Panc1 (cell line): ENCODE data around the gene STAT4. TPM values are rescaled to one million over a fixed set of nuclear protein-coding genes. Genes with fewer than 3 reads are reported as not detected.

ENCODE experiments used
- ATAC-seq: fragments of 200-7000 bp; cut with Tn5 transposase; 2 replicates; pipeline ENCODE4 v1.9.1; 2020; ENCODE audit warnings: mild to moderate bottlenecking, moderate library complexity
- BruUV-seq: library from RNA; stranded (reverse); fragments of 400-500 nt; replicated peaks from 2 replicates; lab custom pipeline; 2021; lab: Mats Ljungman, UMichigan
- CTCF ChIA-PET: fragments of 300-600 bp; sonication (Branson Sonifier 250); formaldehyde crosslinking; loops from one replicate; lab custom pipeline; 2022; ENCODE audit warnings: antibody characterized with exemption; lab: Charles Lee
- POLR2A ChIA-PET: fragments of 300-600 bp; sonication (Branson Sonifier 250); formaldehyde crosslinking; loops from one replicate; lab custom pipeline; 2022; ENCODE audit warnings: antibody characterized with exemption; lab: Charles Lee
- DNase-seq: peaks from one replicate; pipeline ENCODE4 v3.0.0-alpha.2; 2010; ENCODE audit warnings: low read depth, low spot score
- H3K27ac ChIP-seq: 2 replicates; pipeline ENCODE4 v1.5.1; 2011; ENCODE audit warnings: mild to moderate bottlenecking, low read length, inconsistent platforms
- H3K27me3 ChIP-seq: fragments of 200-500 bp; sonication (Bioruptor generic); 2 replicates; pipeline ENCODE4 v1.6.0; 2014; ENCODE audit warnings: low read length, inconsistent platforms; ENCODE audit not compliant: control insufficient read depth, insufficient read depth
- H3K36me3 ChIP-seq: fragments of 200-500 bp; sonication (Bioruptor generic); 2 replicates; pipeline ENCODE4 v1.5.1; 2014; ENCODE audit warnings: inconsistent platforms, mild to moderate bottlenecking, low read length, moderate library complexity; ENCODE audit not compliant: control insufficient read depth, insufficient read depth
- H3K4me1 ChIP-seq: 2 replicates; pipeline ENCODE4 v1.5.1; 2011; ENCODE audit warnings: inconsistent platforms, mild to moderate bottlenecking, low read length, moderate library complexity; ENCODE audit not compliant: control insufficient read depth, insufficient read depth
- H3K4me3 ChIP-seq, 2 experiments: 2 replicates each; pipeline ENCODE4 v1.5.1; 2011 to 2012; ENCODE audit warnings: low read depth in 2 of 2, low read length in 2 of 2, mild to moderate bottlenecking in 2 of 2, inconsistent platforms in 1 of 2, moderate library complexity in 1 of 2
- H3K9me3 ChIP-seq: fragments of 200-500 bp; sonication (Bioruptor generic); 2 replicates; pipeline ENCODE4 v1.5.1; 2014; ENCODE audit warnings: low read depth, mild to moderate bottlenecking, inconsistent platforms, low read length, moderate library complexity; ENCODE audit not compliant: control insufficient read depth, insufficient read depth
- POLR2AphosphoS5 ChIP-seq: IDR thresholded peaks from 2 replicates; pipeline ENCODE4 v1.6.1; 2012; ENCODE audit warnings: mild to moderate bottlenecking, low read depth, low read length, moderate library complexity
- SIN3A ChIP-seq: IDR thresholded peaks from 2 replicates; pipeline ENCODE4 v1.6.1; 2012; ENCODE audit warnings: low read depth, mild to moderate bottlenecking, low read length, moderate library complexity, borderline replicate concordance; ENCODE audit not compliant: insufficient read depth
- TCF7L2 ChIP-seq: IDR thresholded peaks from 2 replicates; pipeline ENCODE4 v1.6.1; 2011; ENCODE audit warnings: mild to moderate bottlenecking, low read depth, low read length, inconsistent platforms
- in situ Hi-C: cut with HindIII; loops from 2 replicates; pipeline ENCODE4 v1.10.0; 2016; ENCODE audit warnings: low sequenced_read_pairs, low pct_unique_long_range_greater_than_20kb
- intact Hi-C: fragments of 100-400 bp; cut with micrococcal nuclease; formaldehyde crosslinking; loops from one replicate; pipeline ENCODE4 v1.10.0; 2022; ENCODE audit not compliant: unreplicated experiment
- total RNA-seq: library from RNA; stranded (reverse); gene quantifications from one replicate; pipeline ENCODE4 v1.2.1, GENCODE V29; 2021; ENCODE audit not compliant: unreplicated experiment
- TF ChIP-seq, protein P1 (sequence below): fragments of 450-650 bp; IDR thresholded peaks from 2 replicates; pipeline ENCODE4 v1.5.1; 2017; ENCODE audit warnings: mild to moderate bottlenecking
- TF ChIP-seq, protein P2 (sequence below), 2 experiments: IDR thresholded peaks; 2 replicates each; pipeline ENCODE4 v1.6.1; 2011 to 2012; ENCODE audit warnings: low read depth in 2 of 2, control low read depth in 1 of 2, low read length in 1 of 2, mild to moderate bottlenecking in 1 of 2, moderate library complexity in 1 of 2; ENCODE audit not compliant: insufficient read depth in 1 of 2

STAT4 gene
- total RNA-seq, 1 experiment from 2014 or later, result 0.05 TPM

DNA sequence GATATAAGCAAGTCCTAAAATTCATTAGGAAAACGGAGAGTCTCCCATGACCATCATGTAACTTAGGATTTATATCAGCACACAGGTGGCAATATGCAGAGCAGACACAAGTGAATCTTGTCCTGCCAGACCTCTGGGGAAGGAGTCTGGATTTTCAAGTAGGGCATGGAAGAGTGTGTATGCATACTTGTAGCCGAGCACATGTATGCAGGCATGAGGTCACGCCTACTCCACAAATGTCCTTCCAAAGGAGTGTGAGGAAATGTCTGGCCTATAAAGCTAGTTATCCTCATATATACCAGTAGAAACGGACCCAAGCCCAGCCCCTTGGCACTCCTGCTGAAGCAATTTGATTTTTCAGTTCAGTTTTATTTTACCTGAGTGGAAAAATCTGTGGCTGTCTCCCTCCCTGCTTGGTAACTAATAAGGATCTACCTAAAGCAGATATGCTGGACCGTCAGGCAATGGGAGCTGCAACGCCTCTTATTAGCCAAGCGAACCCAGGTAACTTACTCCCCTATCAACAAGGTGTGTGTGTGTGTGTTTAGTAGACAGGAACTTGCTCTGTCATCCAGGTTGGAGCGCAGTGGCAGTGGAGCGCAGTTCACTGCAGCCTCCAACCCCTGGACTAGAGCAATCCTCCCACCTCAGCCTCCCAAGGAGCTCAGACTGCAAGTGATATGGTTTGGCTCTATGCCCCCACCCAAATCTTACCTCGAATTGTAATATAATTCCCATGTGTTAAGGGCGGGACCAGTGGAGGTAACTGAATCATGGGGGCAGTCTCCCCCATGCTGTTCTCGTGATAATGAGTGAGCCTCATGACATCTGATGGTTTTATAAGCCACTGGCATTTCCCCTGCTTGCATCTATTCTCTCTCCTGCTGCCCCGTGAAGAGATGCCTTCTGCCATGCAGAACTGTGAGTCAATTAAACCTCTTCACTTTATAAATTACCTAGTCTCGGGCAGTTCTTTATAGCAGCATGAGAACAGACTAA, 139.6 kb downstream of the STAT4 start:
- ATAC-seq (no peak), DNase-seq (no peak)
- no peaks in the 10 kb centered on the region for H3K27me3 ChIP-seq
- H3K4me3 ChIP-seq, result no peak overlapping the region
- peaks cover 38% of the 10 kb centered on the region for H3K36me3 ChIP-seq
- in situ Hi-C loops (no loop called here), intact Hi-C loops (no loop called here)
- no peaks in the 10 kb centered on the region for H3K9me3 ChIP-seq
- TF ChIP-seq, protein P1, sequence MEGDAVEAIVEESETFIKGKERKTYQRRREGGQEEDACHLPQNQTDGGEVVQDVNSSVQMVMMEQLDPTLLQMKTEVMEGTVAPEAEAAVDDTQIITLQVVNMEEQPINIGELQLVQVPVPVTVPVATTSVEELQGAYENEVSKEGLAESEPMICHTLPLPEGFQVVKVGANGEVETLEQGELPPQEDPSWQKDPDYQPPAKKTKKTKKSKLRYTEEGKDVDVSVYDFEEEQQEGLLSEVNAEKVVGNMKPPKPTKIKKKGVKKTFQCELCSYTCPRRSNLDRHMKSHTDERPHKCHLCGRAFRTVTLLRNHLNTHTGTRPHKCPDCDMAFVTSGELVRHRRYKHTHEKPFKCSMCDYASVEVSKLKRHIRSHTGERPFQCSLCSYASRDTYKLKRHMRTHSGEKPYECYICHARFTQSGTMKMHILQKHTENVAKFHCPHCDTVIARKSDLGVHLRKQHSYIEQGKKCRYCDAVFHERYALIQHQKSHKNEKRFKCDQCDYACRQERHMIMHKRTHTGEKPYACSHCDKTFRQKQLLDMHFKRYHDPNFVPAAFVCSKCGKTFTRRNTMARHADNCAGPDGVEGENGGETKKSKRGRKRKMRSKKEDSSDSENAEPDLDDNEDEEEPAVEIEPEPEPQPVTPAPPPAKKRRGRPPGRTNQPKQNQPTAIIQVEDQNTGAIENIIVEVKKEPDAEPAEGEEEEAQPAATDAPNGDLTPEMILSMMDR, result no peak
- TF ChIP-seq, protein P2, sequence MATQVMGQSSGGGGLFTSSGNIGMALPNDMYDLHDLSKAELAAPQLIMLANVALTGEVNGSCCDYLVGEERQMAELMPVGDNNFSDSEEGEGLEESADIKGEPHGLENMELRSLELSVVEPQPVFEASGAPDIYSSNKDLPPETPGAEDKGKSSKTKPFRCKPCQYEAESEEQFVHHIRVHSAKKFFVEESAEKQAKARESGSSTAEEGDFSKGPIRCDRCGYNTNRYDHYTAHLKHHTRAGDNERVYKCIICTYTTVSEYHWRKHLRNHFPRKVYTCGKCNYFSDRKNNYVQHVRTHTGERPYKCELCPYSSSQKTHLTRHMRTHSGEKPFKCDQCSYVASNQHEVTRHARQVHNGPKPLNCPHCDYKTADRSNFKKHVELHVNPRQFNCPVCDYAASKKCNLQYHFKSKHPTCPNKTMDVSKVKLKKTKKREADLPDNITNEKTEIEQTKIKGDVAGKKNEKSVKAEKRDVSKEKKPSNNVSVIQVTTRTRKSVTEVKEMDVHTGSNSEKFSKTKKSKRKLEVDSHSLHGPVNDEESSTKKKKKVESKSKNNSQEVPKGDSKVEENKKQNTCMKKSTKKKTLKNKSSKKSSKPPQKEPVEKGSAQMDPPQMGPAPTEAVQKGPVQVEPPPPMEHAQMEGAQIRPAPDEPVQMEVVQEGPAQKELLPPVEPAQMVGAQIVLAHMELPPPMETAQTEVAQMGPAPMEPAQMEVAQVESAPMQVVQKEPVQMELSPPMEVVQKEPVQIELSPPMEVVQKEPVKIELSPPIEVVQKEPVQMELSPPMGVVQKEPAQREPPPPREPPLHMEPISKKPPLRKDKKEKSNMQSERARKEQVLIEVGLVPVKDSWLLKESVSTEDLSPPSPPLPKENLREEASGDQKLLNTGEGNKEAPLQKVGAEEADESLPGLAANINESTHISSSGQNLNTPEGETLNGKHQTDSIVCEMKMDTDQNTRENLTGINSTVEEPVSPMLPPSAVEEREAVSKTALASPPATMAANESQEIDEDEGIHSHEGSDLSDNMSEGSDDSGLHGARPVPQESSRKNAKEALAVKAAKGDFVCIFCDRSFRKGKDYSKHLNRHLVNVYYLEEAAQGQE (IDR thresholded peaks at IDR 0.05; ENCODE audit: insufficient read depth in 1 of 2, low read depth in 2 of 2, low read length in 1 of 2), result no peak
- no peak for TF ChIP-seq SIN3A
- H3K27ac ChIP-seq, result no peak overlapping the region
- peaks cover 12% of the 10 kb centered on the region for H3K4me1 ChIP-seq
- CTCF ChIA-PET, result no interaction called here
- BruUV-seq, result no TSS peak
- POLR2A ChIA-PET, result no interaction called here

DNA sequence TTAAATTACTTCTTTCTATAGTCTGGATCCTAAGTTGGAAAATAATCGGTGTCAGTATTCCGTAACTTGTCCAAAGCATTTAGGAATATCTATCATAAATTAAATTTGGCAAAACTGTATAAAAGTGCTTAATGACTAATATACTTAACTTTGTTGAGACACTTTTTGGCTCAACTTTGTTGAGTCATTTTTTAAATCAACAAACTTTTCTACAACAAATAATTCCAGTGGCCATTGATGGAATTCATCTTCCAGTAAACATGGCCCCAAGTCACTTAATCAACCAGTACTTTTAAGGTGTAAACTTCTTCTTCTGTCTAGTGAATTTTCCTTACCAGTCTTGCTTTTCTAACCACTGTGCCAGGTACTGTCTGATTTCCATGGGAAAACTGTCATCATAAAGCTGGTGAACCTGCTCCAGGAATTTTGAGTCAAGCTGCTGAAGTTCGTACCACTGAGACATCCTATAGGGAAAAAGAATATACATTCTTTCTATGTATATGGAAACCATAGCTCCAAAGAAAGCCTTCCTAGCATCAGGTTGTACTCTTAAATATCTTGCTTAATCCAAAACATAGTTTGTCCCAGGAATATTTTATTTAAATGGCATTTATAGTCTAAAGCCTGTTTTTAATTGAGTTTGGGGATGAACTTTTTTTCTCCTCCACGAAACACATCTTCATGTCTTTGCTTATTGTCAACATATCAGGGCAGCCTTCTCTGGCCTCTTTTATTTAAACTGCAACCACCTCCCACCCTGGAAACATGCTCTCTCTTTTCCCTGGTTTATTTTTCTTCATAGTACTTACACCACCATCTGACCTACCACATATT, 141.0 kb downstream of the STAT4 start:
- no peak for DNase-seq
- no TSS peak for BruUV-seq
- no peak overlapping the region for H3K27ac ChIP-seq
- H3K4me1 ChIP-seq, result peaks cover 11% of the 10 kb centered on the region
- TF ChIP-seq, protein P1, result no peak
- TF ChIP-seq, protein P2 (IDR thresholded peaks at IDR 0.05; ENCODE audit: insufficient read depth in 1 of 2, low read depth in 2 of 2, low read length in 1 of 2), result no peak
- TF ChIP-seq POLR2AphosphoS5 (no peak), TCF7L2 (no peak), SIN3A (no peak)
- no peak for ATAC-seq
- H3K9me3 ChIP-seq, result no peaks in the 10 kb centered on the region
- H3K36me3 ChIP-seq, result peaks cover 49% of the 10 kb centered on the region
- CTCF ChIA-PET, result no interaction called here
- in situ Hi-C loops, result no loop called here
- no peak overlapping the region for H3K4me3 ChIP-seq
- intact Hi-C loops, result no loop called here
- POLR2A ChIA-PET, result no interaction called here
- no peaks in the 10 kb centered on the region for H3K27me3 ChIP-seq
